H9 (cell line): ENCODE measurements around the gene LOXHD1. TPM values are rescaled to one million over a fixed set of nuclear protein-coding genes. Genes with fewer than 3 reads are reported as not detected.

Experiments used
- DNase-seq: peaks from one replicate; pipeline ENCODE4 v3.0.0-alpha.2; 2017
- H2AFZ ChIP-seq: one replicate; pipeline ENCODE4 v1.6.1; 2013; ENCODE audit warnings: mild to moderate bottlenecking, low read length, control low read depth, moderate library complexity
- H2AK5ac ChIP-seq: 2 replicates; pipeline ENCODE4 v1.6.1; 2013; ENCODE audit warnings: low read length, control low read depth, mixed read lengths; ENCODE audit not compliant: insufficient read length
- H2BK120ac ChIP-seq: one replicate; pipeline ENCODE4 v1.6.1; 2013; ENCODE audit warnings: low read depth, mild to moderate bottlenecking, low read length, control low read depth, inconsistent platforms; ENCODE audit not compliant: poor library complexity, severe bottlenecking
- H2BK12ac ChIP-seq: 2 replicates; pipeline ENCODE4 v1.6.1; 2013; ENCODE audit warnings: low read length, control low read depth, mixed read lengths, low read depth; ENCODE audit not compliant: insufficient read length
- H2BK15ac ChIP-seq: 2 replicates; pipeline ENCODE4 v1.6.1; 2013; ENCODE audit warnings: low read depth, low read length, control low read depth
- H2BK20ac ChIP-seq: one replicate; pipeline ENCODE4 v1.6.1; 2013; ENCODE audit warnings: low read depth, mild to moderate bottlenecking, low read length, control low read depth, inconsistent platforms; ENCODE audit not compliant: poor library complexity, severe bottlenecking
- H2BK5ac ChIP-seq: 2 replicates; pipeline ENCODE4 v1.6.1; 2013; ENCODE audit warnings: low read length, control low read depth, mixed read lengths; ENCODE audit not compliant: insufficient read length
- H3K14ac ChIP-seq: 2 replicates; pipeline ENCODE4 v1.6.1; 2013; ENCODE audit warnings: low read length, control low read depth; ENCODE audit not compliant: insufficient read depth
- H3K18ac ChIP-seq: 2 replicates; pipeline ENCODE4 v1.6.1; 2013; ENCODE audit warnings: low read depth, mild to moderate bottlenecking, mixed read lengths, low read length, control low read depth; ENCODE audit not compliant: insufficient read length
- H3K23ac ChIP-seq: 2 replicates; pipeline ENCODE4 v1.6.1; 2013; ENCODE audit warnings: low read length, control low read depth, mixed read lengths, low read depth; ENCODE audit not compliant: insufficient read length
- H3K23me2 ChIP-seq: 2 replicates; pipeline ENCODE4 v1.6.1; 2013; ENCODE audit warnings: low read depth, mild to moderate bottlenecking, mixed read lengths, low read length, control low read depth; ENCODE audit not compliant: insufficient read length, poor library complexity, severe bottlenecking
- H3K27ac ChIP-seq: 2 replicates; pipeline ENCODE4 v1.5.1; 2013; ENCODE audit warnings: low read length, control low read depth, mixed read lengths, low read depth; ENCODE audit not compliant: insufficient read length
- H3K27me3 ChIP-seq: 2 replicates; pipeline ENCODE4 v1.6.1; 2013; ENCODE audit warnings: low read length, control low read depth, inconsistent platforms; ENCODE audit not compliant: insufficient read depth
- H3K4ac ChIP-seq: 2 replicates; pipeline ENCODE4 v1.6.1; 2013; ENCODE audit warnings: low read depth, mild to moderate bottlenecking, control low read depth, inconsistent platforms, low read length, moderate library complexity
- H3K4me1 ChIP-seq: 2 replicates; pipeline ENCODE4 v1.6.1; 2013; ENCODE audit warnings: low read length, control low read depth, inconsistent platforms; ENCODE audit not compliant: insufficient read depth
- H3K4me2 ChIP-seq: 2 replicates; pipeline ENCODE4 v1.6.1; 2013; ENCODE audit warnings: low read length, control low read depth, mixed read lengths; ENCODE audit not compliant: insufficient read length, insufficient read depth
- H3K56ac ChIP-seq: 2 replicates; pipeline ENCODE4 v1.6.1; 2013; ENCODE audit warnings: low read depth, mild to moderate bottlenecking, mixed read lengths, low read length, control low read depth; ENCODE audit not compliant: insufficient read length
- H3K79me1 ChIP-seq: 2 replicates; pipeline ENCODE4 v1.6.1; 2013; ENCODE audit warnings: low read depth, mild to moderate bottlenecking, moderate library complexity, low read length, control low read depth, inconsistent platforms; ENCODE audit not compliant: insufficient read depth, poor library complexity, severe bottlenecking
- H3K79me2 ChIP-seq: 2 replicates; pipeline ENCODE4 v1.6.1; 2013; ENCODE audit warnings: low read length, control low read depth, inconsistent platforms; ENCODE audit not compliant: insufficient read depth
- H3K9ac ChIP-seq: 2 replicates; pipeline ENCODE4 v1.6.1; 2013; ENCODE audit warnings: low read length, control low read depth, mixed read lengths; ENCODE audit not compliant: insufficient read length; ENCODE audit errors: extremely low read depth
- H3K9me3 ChIP-seq: one replicate; pipeline ENCODE4 v1.6.1; 2013; ENCODE audit warnings: low read depth, low read length, inconsistent platforms; ENCODE audit not compliant: control insufficient read depth
- H3T11ph ChIP-seq: one replicate; pipeline ENCODE4 v1.6.1; 2013; ENCODE audit warnings: mild to moderate bottlenecking, low read length, control low read depth, inconsistent platforms
- H4K20me1 ChIP-seq: one replicate; pipeline ENCODE4 v1.6.1; 2013; ENCODE audit not compliant: control insufficient read depth, insufficient read length, insufficient read depth
- H4K5ac ChIP-seq: 2 replicates; pipeline ENCODE4 v1.6.1; 2013; ENCODE audit warnings: low read depth, mild to moderate bottlenecking, mixed read lengths, low read length, control low read depth; ENCODE audit not compliant: insufficient read length
- H4K8ac ChIP-seq: replicated peaks from 2 replicates; pipeline ENCODE4 v1.6.1; 2013; ENCODE audit warnings: low read length, control low read depth, mixed read lengths, low read depth; ENCODE audit not compliant: insufficient read length
- H4K91ac ChIP-seq: 2 replicates; pipeline ENCODE4 v1.6.1; 2013; ENCODE audit warnings: low read depth, mild to moderate bottlenecking, moderate library complexity, mixed read lengths, low read length, control low read depth; ENCODE audit not compliant: insufficient read length
- H3K27ac Mint-ChIP-seq, 3 experiments: 2 replicates in 2 of 3; 3 replicates in 1 of 3; pipeline ENCODE4 v1.8.0; 2020 to 2021; ENCODE audit warnings: mixed read lengths in 3 of 3, mild to moderate bottlenecking in 1 of 3, moderate library complexity in 1 of 3
- H3K27me3 Mint-ChIP-seq: 2 replicates; pipeline ENCODE4 v1.8.0; 2021; ENCODE audit warnings: low read depth, mild to moderate bottlenecking, moderate library complexity, mixed read lengths
- H3K36me3 Mint-ChIP-seq, 3 experiments: 2 replicates in 2 of 3; 3 replicates in 1 of 3; pipeline ENCODE4 v1.8.0; 2020 to 2021; ENCODE audit warnings: low read depth in 3 of 3, mixed read lengths in 3 of 3; ENCODE audit not compliant: insufficient read depth in 1 of 3
- H3K4me1 Mint-ChIP-seq, 2 experiments: 2 replicates each; pipeline ENCODE4 v1.8.0; 2020; ENCODE audit warnings: mixed read lengths in 2 of 2
- H3K4me3 Mint-ChIP-seq, 2 experiments: 2 replicates in 1 of 2; 3 replicates in 1 of 2; pipeline ENCODE4 v1.8.0; 2020 to 2021; ENCODE audit warnings: mild to moderate bottlenecking in 2 of 2, mixed read lengths in 2 of 2, moderate library complexity in 1 of 2
- H3K9me3 Mint-ChIP-seq, 2 experiments: 2 replicates in 1 of 2; 3 replicates in 1 of 2; pipeline ENCODE4 v1.8.0; 2020; ENCODE audit warnings: mild to moderate bottlenecking in 2 of 2, mixed read lengths in 2 of 2, moderate library complexity in 1 of 2
- WGBS: extraction: QIAGEN DNeasy Blood & Tissue Kit; methylation state at CpG from one replicate; pipeline ENCODE4 v1.1.7; 2013; ENCODE audit warnings: missing lambda C conversion rate, low lambda C conversion rate, mixed read lengths; ENCODE audit not compliant: insufficient read length; ENCODE audit errors: extremely low coverage; 5-methylcytosine and 5-hydroxymethylcytosine counted together
- total RNA-seq: library from RNA; stranded (reverse); gene quantifications from 2 replicates; pipeline ENCODE4 v1.2.1, GENCODE V29; 2021
- TF ChIP-seq, protein P1 (sequence below): fragments of 200-600 bp; sonication (generic); conservative IDR thresholded peaks from 3 replicates; pipeline ENCODE4 v1.8.0; 2021; ENCODE audit warnings: antibody characterized with exemption, mild to moderate bottlenecking

Gene LOXHD1
- total RNA-seq, 1 experiment from 2014 or later, result 0.07 TPM

DNA sequence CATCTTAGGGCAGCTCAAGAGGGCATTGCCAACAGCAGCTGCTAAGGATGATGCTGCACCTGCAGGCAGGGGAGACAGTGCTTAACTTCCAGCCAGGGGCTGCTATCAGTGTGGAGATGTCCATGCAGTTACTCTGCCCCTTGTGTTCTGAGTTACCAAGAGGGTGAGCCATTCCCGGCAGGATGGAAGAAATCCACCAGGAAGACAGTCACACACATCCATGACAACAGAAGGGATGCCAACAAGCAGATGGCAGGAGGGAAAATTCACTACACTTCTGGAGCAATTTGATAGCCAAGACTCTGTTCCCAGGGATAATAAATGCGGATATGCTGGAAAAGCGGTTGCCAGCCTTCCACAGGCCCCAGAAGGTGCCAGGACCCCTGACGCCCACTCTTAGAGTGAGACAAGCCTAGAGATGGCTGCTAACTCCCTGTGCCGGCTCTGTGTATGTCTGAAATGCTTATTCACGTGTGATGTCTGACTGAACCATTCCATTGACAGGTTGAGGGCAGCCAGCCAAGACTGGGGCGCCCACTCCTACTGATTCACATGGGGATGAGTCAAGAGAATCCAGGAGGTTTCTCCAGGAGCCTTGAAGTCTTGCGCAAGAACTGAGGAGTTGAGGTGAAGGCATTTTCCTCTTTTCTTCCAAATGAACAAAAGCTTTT, 24.5 kb downstream of the LOXHD1 start:
- no peak overlapping the region for H3K4me2 ChIP-seq
- H4K5ac ChIP-seq, result no peak overlapping the region
- Mint-ChIP-seq H3K36me3 (no peaks in the 10 kb centered on the region; a peak in 1 of 7 replicates), H3K4me1 (peaks cover 0 to 4% of the 10 kb centered on the region in 2 experiments; a peak in 2 of 4 replicates), H3K9me3 (peaks cover 0 to 2% of the 10 kb centered on the region in 2 experiments; a peak in 2 of 5 replicates), H3K27me3 (peaks cover 2% of the 10 kb centered on the region), H3K27ac (no peak overlapping the region), H3K4me3 (no peak overlapping the region)
- H3K4me1 ChIP-seq, result no peaks in the 10 kb centered on the region
- WGBS, result no CpG with 5 or more reads among the region's 8 CpGs
- DNase-seq, result no peak
- H4K20me1 ChIP-seq, result no peaks in the 10 kb centered on the region
- H3K4ac ChIP-seq, result no peak overlapping the region
- H2BK120ac ChIP-seq, result no peak overlapping the region
- H3K27me3 ChIP-seq, result no peaks in the 10 kb centered on the region
- H4K8ac ChIP-seq, result no peak overlapping the region
- H3K79me1 ChIP-seq, result no peaks in the 10 kb centered on the region
- no peak overlapping the region for H3K56ac ChIP-seq
- no peaks in the 10 kb centered on the region for H3K23me2 ChIP-seq
- no peak overlapping the region for H2AK5ac ChIP-seq
- no peak overlapping the region for H2BK5ac ChIP-seq
- H2AFZ ChIP-seq, result no peak overlapping the region
- H3K27ac ChIP-seq, result no peak overlapping the region
- TF ChIP-seq, protein P1, sequence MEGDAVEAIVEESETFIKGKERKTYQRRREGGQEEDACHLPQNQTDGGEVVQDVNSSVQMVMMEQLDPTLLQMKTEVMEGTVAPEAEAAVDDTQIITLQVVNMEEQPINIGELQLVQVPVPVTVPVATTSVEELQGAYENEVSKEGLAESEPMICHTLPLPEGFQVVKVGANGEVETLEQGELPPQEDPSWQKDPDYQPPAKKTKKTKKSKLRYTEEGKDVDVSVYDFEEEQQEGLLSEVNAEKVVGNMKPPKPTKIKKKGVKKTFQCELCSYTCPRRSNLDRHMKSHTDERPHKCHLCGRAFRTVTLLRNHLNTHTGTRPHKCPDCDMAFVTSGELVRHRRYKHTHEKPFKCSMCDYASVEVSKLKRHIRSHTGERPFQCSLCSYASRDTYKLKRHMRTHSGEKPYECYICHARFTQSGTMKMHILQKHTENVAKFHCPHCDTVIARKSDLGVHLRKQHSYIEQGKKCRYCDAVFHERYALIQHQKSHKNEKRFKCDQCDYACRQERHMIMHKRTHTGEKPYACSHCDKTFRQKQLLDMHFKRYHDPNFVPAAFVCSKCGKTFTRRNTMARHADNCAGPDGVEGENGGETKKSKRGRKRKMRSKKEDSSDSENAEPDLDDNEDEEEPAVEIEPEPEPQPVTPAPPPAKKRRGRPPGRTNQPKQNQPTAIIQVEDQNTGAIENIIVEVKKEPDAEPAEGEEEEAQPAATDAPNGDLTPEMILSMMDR, result no peak
- no peaks in the 10 kb centered on the region for H3K9me3 ChIP-seq
- no peak overlapping the region for H3K9ac ChIP-seq
- no peaks in the 10 kb centered on the region for H3K79me2 ChIP-seq
- H3K18ac ChIP-seq, result no peak overlapping the region
- H3K14ac ChIP-seq, result no peak overlapping the region
- H2BK20ac ChIP-seq, result no peak overlapping the region
- no peak overlapping the region for H2BK15ac ChIP-seq
- H3T11ph ChIP-seq, result no peak overlapping the region
- H2BK12ac ChIP-seq, result no peak overlapping the region
- H3K23ac ChIP-seq, result no peak overlapping the region
- H4K91ac ChIP-seq, result no peak overlapping the region
